ENCODE measurements around the gene KDELR3. TPM values are rescaled to one million over a fixed set of nuclear protein-coding genes. Genes with fewer than 3 reads are reported as not detected.

Gene KDELR3
- total and polyA plus RNA-seq, 2 experiments from 2014 or later: 5.6 to 5.7 TPM

DNA sequence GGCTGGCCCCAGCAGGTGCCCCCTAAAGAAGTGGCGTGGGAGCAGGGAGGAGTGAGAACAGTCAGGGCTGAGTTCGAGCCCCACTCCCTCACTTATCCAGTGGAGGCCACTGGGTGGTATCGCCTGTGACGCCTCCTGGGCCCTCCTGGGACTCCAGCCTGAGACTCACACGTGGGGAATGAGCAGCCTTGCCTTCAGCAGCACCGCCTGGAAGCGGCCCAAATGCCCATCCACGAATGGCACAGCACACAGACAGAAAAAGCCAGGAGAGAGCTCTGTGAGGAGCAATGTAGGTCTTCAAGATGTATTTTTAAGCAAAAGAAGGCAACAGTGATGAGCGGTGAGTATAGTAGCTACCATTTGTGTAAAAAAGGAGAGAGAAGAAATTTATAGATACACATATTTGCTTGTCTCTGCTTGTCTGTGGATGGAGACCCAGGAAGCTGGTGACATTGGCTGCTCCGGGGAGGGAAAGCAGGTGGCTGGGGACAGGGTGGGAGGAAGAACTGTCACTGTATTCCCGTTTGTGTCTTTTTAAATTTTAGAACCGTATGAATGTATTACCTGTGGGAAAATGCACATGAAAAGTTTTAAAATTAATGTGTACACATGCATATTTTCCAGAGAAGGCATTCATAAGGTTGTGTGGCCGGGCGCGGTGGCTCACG is 26.1 kb upstream of the KDELR3 start (continued):
- TF ChIP-seq EZH2phosphoT487 (IDR thresholded peaks at IDR 0.05; ENCODE audit: unreplicated experiment) (no peak), ZNF331 (CRISPR knock-in tag; IDR thresholded peaks at IDR 0.05; ENCODE audit: low read depth) (no peak), ETS1 (IDR thresholded peaks at IDR 0.05) (no peak), ZNF114 (CRISPR knock-in tag; IDR thresholded peaks at IDR 0.05) (no peak), CREB1 (CRISPR knock-in tag; IDR thresholded peaks at IDR 0.05; ENCODE audit: low read depth) (no peak), NANOG (IDR thresholded peaks at IDR 0.05; ENCODE audit: borderline replicate concordance) (no peak), STAT1 (IDR thresholded peaks at IDR 0.05; ENCODE audit: unreplicated experiment) (no peak)
- TF ChIP-seq, protein P1, sequence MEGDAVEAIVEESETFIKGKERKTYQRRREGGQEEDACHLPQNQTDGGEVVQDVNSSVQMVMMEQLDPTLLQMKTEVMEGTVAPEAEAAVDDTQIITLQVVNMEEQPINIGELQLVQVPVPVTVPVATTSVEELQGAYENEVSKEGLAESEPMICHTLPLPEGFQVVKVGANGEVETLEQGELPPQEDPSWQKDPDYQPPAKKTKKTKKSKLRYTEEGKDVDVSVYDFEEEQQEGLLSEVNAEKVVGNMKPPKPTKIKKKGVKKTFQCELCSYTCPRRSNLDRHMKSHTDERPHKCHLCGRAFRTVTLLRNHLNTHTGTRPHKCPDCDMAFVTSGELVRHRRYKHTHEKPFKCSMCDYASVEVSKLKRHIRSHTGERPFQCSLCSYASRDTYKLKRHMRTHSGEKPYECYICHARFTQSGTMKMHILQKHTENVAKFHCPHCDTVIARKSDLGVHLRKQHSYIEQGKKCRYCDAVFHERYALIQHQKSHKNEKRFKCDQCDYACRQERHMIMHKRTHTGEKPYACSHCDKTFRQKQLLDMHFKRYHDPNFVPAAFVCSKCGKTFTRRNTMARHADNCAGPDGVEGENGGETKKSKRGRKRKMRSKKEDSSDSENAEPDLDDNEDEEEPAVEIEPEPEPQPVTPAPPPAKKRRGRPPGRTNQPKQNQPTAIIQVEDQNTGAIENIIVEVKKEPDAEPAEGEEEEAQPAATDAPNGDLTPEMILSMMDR (conservative IDR thresholded peaks at IDR 0.05; ENCODE audit: low read depth in 2 of 2): no peak

DNA sequence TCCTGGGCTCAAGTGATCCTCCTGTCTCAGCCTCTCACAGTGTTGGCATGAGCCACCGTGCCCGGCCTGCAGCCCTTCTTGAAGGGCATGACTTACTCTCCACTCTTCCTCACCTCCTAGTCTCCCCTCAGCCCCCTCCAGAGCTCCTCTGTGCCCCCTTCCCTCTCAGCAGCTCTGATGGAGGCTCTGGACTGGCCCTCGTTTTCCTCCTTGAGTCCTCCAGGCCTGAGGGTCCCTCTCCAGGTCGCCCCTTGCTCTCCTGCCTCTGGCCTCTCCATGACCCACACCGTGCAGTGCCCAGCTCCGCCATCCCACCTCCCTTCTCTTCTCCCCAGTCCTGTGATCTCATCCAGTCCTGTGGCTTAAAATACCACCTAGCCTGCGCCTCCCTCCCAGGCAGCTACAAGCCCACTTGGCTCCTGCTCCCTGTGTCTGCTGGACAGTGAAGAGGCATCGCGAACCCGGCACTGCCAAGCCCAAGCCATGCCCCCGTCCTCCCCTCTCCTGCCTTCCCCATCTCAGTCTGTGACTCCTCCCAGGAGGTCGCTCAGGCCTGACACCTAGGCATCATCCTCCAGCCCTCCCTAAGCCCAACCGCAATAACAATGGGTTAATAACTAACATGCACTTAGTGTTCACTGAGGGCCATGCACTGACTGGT is 24.8 kb upstream of the KDELR3 start:
- Histone ChIP-seq H4K20me1 (replicated peaks; ENCODE audit: insufficient read depth) (no peaks in the 10 kb centered on the region), H3K4me1 (ENCODE audit: insufficient read depth) (no peaks in the 10 kb centered on the region), H3K27me3 (ENCODE audit: insufficient read depth) (no peaks in the 10 kb centered on the region), H3K9me2 (ENCODE audit: insufficient read depth) (no peaks in the 10 kb centered on the region), H3K27ac (ENCODE audit: low read depth) (no peak overlapping the region), H3F3A (replicated peaks; ENCODE audit: low read depth) (no peaks in the 10 kb centered on the region), H3K36me3 (ENCODE audit: insufficient read depth) (no peaks in the 10 kb centered on the region), H3K4me2 (no peak overlapping the region), H2AFZ (no peak overlapping the region), H3K4me3 (no peak overlapping the region), H3K79me2 (replicated peaks; ENCODE audit: insufficient read depth) (no peaks in the 10 kb centered on the region)
- Mint-ChIP-seq H3K9me3 (no peaks in the 10 kb centered on the region; the same call in 2 of the 3 replicates), H3K4me1 (peaks cover 5% of the 10 kb centered on the region; the same call in 1 of the 3 replicates), H3K36me3 (ENCODE audit: low read depth) (no peaks in the 10 kb centered on the region), H3K27me3 (ENCODE audit: insufficient read depth, low read depth, poor library complexity) (peaks cover 14% of the 10 kb centered on the region), H3K27ac (no peak overlapping the region), H3K4me3 (no peak overlapping the region)
- DNase-seq (ENCODE audit: low spot score) (no peak), ATAC-seq (no peak)
- TF ChIP-seq JUNB (IDR thresholded peaks at IDR 0.05; ENCODE audit: unreplicated experiment): no peak
- TF ChIP-seq EZH2phosphoT487 (IDR thresholded peaks at IDR 0.05; ENCODE audit: unreplicated experiment): no peak
- no peak for TF ChIP-seq CREB1 (CRISPR knock-in tag; IDR thresholded peaks at IDR 0.05; ENCODE audit: low read depth)
- no peak for TF ChIP-seq ZNF331 (CRISPR knock-in tag; IDR thresholded peaks at IDR 0.05; ENCODE audit: low read depth)
- TF ChIP-seq, protein P2, sequence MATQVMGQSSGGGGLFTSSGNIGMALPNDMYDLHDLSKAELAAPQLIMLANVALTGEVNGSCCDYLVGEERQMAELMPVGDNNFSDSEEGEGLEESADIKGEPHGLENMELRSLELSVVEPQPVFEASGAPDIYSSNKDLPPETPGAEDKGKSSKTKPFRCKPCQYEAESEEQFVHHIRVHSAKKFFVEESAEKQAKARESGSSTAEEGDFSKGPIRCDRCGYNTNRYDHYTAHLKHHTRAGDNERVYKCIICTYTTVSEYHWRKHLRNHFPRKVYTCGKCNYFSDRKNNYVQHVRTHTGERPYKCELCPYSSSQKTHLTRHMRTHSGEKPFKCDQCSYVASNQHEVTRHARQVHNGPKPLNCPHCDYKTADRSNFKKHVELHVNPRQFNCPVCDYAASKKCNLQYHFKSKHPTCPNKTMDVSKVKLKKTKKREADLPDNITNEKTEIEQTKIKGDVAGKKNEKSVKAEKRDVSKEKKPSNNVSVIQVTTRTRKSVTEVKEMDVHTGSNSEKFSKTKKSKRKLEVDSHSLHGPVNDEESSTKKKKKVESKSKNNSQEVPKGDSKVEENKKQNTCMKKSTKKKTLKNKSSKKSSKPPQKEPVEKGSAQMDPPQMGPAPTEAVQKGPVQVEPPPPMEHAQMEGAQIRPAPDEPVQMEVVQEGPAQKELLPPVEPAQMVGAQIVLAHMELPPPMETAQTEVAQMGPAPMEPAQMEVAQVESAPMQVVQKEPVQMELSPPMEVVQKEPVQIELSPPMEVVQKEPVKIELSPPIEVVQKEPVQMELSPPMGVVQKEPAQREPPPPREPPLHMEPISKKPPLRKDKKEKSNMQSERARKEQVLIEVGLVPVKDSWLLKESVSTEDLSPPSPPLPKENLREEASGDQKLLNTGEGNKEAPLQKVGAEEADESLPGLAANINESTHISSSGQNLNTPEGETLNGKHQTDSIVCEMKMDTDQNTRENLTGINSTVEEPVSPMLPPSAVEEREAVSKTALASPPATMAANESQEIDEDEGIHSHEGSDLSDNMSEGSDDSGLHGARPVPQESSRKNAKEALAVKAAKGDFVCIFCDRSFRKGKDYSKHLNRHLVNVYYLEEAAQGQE (IDR thresholded peaks at IDR 0.05; ENCODE audit: unreplicated experiment): no peak
- TF ChIP-seq ZNF462 (CRISPR knock-in tag; IDR thresholded peaks at IDR 0.05): no peak
